Measurements from ENCODE around the gene KRT81. TPM values are rescaled to one million over a fixed set of nuclear protein-coding genes. Genes with fewer than 3 reads are reported as not detected.

KRT81 gene
- total RNA-seq, 4 donors from 2014 or later, result 0.19 to 0.42 TPM; not detected in 2

- intact Hi-C loops (cut with DNase I), result no loop called here
- DNase-seq (ENCODE audit: extremely low spot score), result no peak
- Histone ChIP-seq H3K27me3 (no peaks in the 10 kb centered on the region), H3K27ac (replicated peaks in 1 of 4) (no peak overlapping the region), H3K9me3 (no peaks in the 10 kb centered on the region), H3K36me3 (no peaks in the 10 kb centered on the region), H3K4me3 (no peak overlapping the region), H3K4me1 (no peaks in the 10 kb centered on the region)
- WGBS, result 61% methylated on average over 13 of the region's 14 CpGs
- TF ChIP-seq POLR2AphosphoS5 (IDR thresholded peaks at IDR 0.05) (no peak), EP300 (IDR thresholded peaks at IDR 0.05) (no peak), POLR2A (IDR thresholded peaks at IDR 0.05; ENCODE audit: low read depth) (no peak)
- TF ChIP-seq, protein P1, sequence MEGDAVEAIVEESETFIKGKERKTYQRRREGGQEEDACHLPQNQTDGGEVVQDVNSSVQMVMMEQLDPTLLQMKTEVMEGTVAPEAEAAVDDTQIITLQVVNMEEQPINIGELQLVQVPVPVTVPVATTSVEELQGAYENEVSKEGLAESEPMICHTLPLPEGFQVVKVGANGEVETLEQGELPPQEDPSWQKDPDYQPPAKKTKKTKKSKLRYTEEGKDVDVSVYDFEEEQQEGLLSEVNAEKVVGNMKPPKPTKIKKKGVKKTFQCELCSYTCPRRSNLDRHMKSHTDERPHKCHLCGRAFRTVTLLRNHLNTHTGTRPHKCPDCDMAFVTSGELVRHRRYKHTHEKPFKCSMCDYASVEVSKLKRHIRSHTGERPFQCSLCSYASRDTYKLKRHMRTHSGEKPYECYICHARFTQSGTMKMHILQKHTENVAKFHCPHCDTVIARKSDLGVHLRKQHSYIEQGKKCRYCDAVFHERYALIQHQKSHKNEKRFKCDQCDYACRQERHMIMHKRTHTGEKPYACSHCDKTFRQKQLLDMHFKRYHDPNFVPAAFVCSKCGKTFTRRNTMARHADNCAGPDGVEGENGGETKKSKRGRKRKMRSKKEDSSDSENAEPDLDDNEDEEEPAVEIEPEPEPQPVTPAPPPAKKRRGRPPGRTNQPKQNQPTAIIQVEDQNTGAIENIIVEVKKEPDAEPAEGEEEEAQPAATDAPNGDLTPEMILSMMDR (IDR thresholded peaks at IDR 0.05), result no peak
Measured at GRCh38 chr12:52300796-52301691, 9.7 kb upstream of the KRT81 start.

- Histone ChIP-seq H3K4me3 (no peak overlapping the region), H3K36me3 (no peaks in the 10 kb centered on the region), H3K27me3 (no peaks in the 10 kb centered on the region), H3K4me1 (no peaks in the 10 kb centered on the region), H3K27ac (replicated peaks in 1 of 4) (no peak overlapping the region), H3K9me3 (no peaks in the 10 kb centered on the region)
- TF ChIP-seq EP300 (IDR thresholded peaks at IDR 0.05), result no peak
- TF ChIP-seq POLR2AphosphoS5 (IDR thresholded peaks at IDR 0.05), result no peak
- no peak for TF ChIP-seq POLR2A (IDR thresholded peaks at IDR 0.05; ENCODE audit: low read depth)
- TF ChIP-seq, protein P1 (IDR thresholded peaks at IDR 0.05), result no peak
- no peak for DNase-seq (ENCODE audit: extremely low spot score)
- intact Hi-C loops (cut with DNase I), result no loop called here
- 75% methylated on average over 4 of the region's 4 CpGs for WGBS
Measured at GRCh38 chr12:52298677-52299190, 7.4 kb upstream of the KRT81 start.

DNA sequence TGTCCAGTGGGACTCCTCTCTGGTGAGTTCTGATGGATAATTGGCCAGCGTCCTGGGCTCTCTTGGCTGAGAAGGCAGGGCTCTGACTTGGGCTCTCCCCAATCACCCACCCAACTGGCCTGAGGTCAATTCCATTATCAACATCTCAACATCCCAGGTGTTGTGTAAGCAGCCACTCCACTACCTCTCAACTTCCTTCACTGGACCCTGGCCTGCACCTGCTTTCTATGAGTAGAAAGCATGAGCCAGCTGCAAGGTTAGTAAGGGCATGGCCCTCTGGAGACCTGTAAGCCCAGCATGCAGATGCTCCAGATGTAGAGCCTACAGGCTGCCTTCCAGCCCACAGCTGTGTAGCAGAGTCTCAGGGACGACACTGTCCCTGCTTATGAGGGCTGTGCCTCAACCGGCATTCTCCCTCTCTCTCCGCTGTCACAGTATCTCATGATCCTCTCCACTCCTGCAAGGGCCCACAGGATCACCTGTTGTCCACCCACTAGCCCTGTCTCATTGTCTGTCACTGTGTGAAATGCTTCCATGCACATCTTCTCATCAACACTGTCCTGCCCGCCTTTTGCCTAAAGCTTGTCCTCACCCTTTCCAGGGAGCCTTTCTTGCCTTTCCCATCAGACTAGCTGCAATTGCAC, 5.4 kb upstream of the KRT81 start:
- no peak for DNase-seq (ENCODE audit: extremely low spot score)
- Histone ChIP-seq H3K27me3 (peaks cover 0 to 3% (median 0%) of the 10 kb centered on the region in 4 donors), H3K4me3 (no peak overlapping the region), H3K36me3 (no peaks in the 10 kb centered on the region), H3K4me1 (no peaks in the 10 kb centered on the region), H3K27ac (replicated peaks in 1 of 4) (no peak overlapping the region), H3K9me3 (no peaks in the 10 kb centered on the region)
- intact Hi-C loops (cut with DNase I), result no loop called here
- WGBS, result 93% methylated on average over 5 of the region's 5 CpGs
- TF ChIP-seq POLR2AphosphoS5 (IDR thresholded peaks at IDR 0.05) (no peak), POLR2A (IDR thresholded peaks at IDR 0.05; ENCODE audit: low read depth) (no peak)

- Histone ChIP-seq H3K27ac (replicated peaks in 1 of 4) (no peak overlapping the region), H3K36me3 (no peaks in the 10 kb centered on the region), H3K27me3 (peaks cover 0 to 9% (median 0%) of the 10 kb centered on the region in 4 donors), H3K4me1 (no peaks in the 10 kb centered on the region), H3K9me3 (no peaks in the 10 kb centered on the region), H3K4me3 (no peak overlapping the region)
- intact Hi-C loops (cut with DNase I), result no loop called here
- no peak for DNase-seq (ENCODE audit: extremely low spot score)
- 93% methylated on average over 1 of the region's 1 CpG for WGBS
- TF ChIP-seq POLR2A (IDR thresholded peaks at IDR 0.05; ENCODE audit: low read depth) (no peak), EP300 (IDR thresholded peaks at IDR 0.05) (no peak), POLR2AphosphoS5 (IDR thresholded peaks at IDR 0.05) (no peak)
- TF ChIP-seq, protein P1 (IDR thresholded peaks at IDR 0.05), result no peak
Measured at GRCh38 chr12:52295663-52296062, 4.3 kb upstream of the KRT81 start.

- H3K27me3 ChIP-seq, result peaks cover 0 to 9% (median 0%) of the 10 kb centered on the region in 4 donors
- H3K4me1 ChIP-seq, result no peaks in the 10 kb centered on the region
- TF ChIP-seq POLR2A (IDR thresholded peaks at IDR 0.05; ENCODE audit: low read depth) (no peak), POLR2AphosphoS5 (IDR thresholded peaks at IDR 0.05) (no peak), EP300 (IDR thresholded peaks at IDR 0.05) (no peak)
- TF ChIP-seq, protein P1 (IDR thresholded peaks at IDR 0.05), result no peak
- H3K4me3 ChIP-seq, result no peak overlapping the region
- no peak for DNase-seq (ENCODE audit: extremely low spot score)
- no peak overlapping the region for H3K27ac ChIP-seq (replicated peaks in 1 of 4)
- intact Hi-C loops (cut with DNase I), result no loop called here
- no peaks in the 10 kb centered on the region for H3K36me3 ChIP-seq
- WGBS, result 16% methylated on average over 1 of the region's 1 CpG
- no peaks in the 10 kb centered on the region for H3K9me3 ChIP-seq
Measured at GRCh38 chr12:52294803-52295202, 3.5 kb upstream of the KRT81 start.

Measured in esophagus muscularis mucosa (tissue), 4 donors.